ENCODE results near the gene RFFL.

Gene RFFL

GRCh38 chr17:35010093-35010492 lies 53.4 kb downstream of the RFFL start:
- no peaks in the 10 kb centered on the region for H3K27me3 ChIP-seq (ENCODE audit: control insufficient read depth, insufficient read depth, low read length)
- no peaks in the 10 kb centered on the region for H3K36me3 ChIP-seq (ENCODE audit: control insufficient read depth, insufficient read depth, low read length)
- no peak for TF ChIP-seq CTCF (IDR thresholded peaks at IDR 0.05)
- no peak overlapping the region for H3K27ac ChIP-seq
- no peaks in the 10 kb centered on the region for H3K9me3 ChIP-seq (ENCODE audit: control insufficient read depth, low read length)
- H3K9ac ChIP-seq: no peak overlapping the region
- no peak overlapping the region for H2AFZ ChIP-seq
- no peaks in the 10 kb centered on the region for H3K4me1 ChIP-seq
- H3K79me2 ChIP-seq: no peaks in the 10 kb centered on the region
- no peak overlapping the region for H3K4me2 ChIP-seq (ENCODE audit: low read length)
- no peak overlapping the region for H3K4me3 ChIP-seq (ENCODE audit: low read depth, low read length)

DNA sequence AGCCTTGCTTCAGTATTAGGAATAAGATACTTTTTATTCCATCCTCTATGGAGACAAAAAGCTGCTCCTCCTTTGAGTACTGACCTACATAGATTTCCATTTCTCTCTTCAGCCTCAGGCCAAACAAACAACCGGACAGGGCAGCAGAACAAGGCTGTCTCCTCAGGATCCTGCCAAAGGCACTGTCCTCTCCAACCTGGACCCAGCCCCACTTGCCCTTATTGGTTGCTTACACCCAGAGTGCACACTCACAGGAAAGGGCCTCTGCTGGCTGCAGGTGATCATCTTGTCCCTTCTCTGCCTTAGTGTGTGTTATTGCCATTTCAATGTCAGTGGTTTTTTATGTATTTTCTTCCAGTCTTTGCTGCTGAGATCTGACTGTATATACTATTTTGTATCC lies 56.5 kb downstream of the RFFL start:
- no peaks in the 10 kb centered on the region for H3K36me3 ChIP-seq (ENCODE audit: control insufficient read depth, insufficient read depth, low read length)
- no peak overlapping the region for H2AFZ ChIP-seq
- TF ChIP-seq CTCF (IDR thresholded peaks at IDR 0.05): no peak
- no peak overlapping the region for H3K4me3 ChIP-seq (ENCODE audit: low read depth, low read length)
- H3K27me3 ChIP-seq (ENCODE audit: control insufficient read depth, insufficient read depth, low read length): no peaks in the 10 kb centered on the region
- H3K27ac ChIP-seq: no peak overlapping the region
- no peaks in the 10 kb centered on the region for H3K9me3 ChIP-seq (ENCODE audit: control insufficient read depth, low read length)
- no peak overlapping the region for H3K9ac ChIP-seq
- H3K79me2 ChIP-seq: no peaks in the 10 kb centered on the region
- no peak overlapping the region for H3K4me2 ChIP-seq (ENCODE audit: low read length)
- H3K4me1 ChIP-seq: no peaks in the 10 kb centered on the region

DNA sequence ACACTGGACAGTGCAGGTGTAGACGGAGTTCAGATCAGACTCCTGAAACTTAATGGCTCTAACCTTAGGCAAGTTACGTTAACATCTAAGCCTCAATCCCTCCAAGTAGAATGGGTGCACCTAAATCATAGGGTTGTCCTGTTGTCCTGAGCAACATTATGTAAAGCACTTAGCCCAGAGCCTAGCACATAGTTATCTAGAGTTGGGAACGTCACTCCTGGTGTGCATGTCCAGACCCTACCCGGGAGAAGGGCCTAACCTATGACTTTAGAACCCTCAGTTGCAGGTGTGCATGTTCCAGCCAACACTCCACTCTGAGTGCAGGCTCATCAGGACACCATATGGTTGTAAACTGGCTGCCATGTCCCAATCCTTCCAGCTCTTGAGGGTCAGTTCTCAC lies 57.2 kb downstream of the RFFL start:
- no peaks in the 10 kb centered on the region for H3K36me3 ChIP-seq (ENCODE audit: control insufficient read depth, insufficient read depth, low read length)
- no peaks in the 10 kb centered on the region for H3K79me2 ChIP-seq
- H3K4me1 ChIP-seq: peaks cover 6% of the 10 kb centered on the region
- H3K9me3 ChIP-seq (ENCODE audit: control insufficient read depth, low read length): no peaks in the 10 kb centered on the region
- no peak overlapping the region for H2AFZ ChIP-seq
- H3K9ac ChIP-seq: no peak overlapping the region
- no peak overlapping the region for H3K4me2 ChIP-seq (ENCODE audit: low read length)
- H3K27me3 ChIP-seq (ENCODE audit: control insufficient read depth, insufficient read depth, low read length): no peaks in the 10 kb centered on the region
- H3K4me3 ChIP-seq (ENCODE audit: low read depth, low read length): no peak overlapping the region
- TF ChIP-seq CTCF (IDR thresholded peaks at IDR 0.05): no peak
- no peak overlapping the region for H3K27ac ChIP-seq

- no peak overlapping the region for H3K27ac ChIP-seq
- H3K27me3 ChIP-seq (ENCODE audit: control insufficient read depth, insufficient read depth, low read length): no peaks in the 10 kb centered on the region
- no peaks in the 10 kb centered on the region for H3K79me2 ChIP-seq
- no peaks in the 10 kb centered on the region for H3K9me3 ChIP-seq (ENCODE audit: control insufficient read depth, low read length)
- no peaks in the 10 kb centered on the region for H3K36me3 ChIP-seq (ENCODE audit: control insufficient read depth, insufficient read depth, low read length)
- TF ChIP-seq CTCF (IDR thresholded peaks at IDR 0.05): no peak
- H3K4me2 ChIP-seq (ENCODE audit: low read length): no peak overlapping the region
- H2AFZ ChIP-seq: no peak overlapping the region
- peaks cover 6% of the 10 kb centered on the region for H3K4me1 ChIP-seq
- H3K9ac ChIP-seq: no peak overlapping the region
- no peak overlapping the region for H3K4me3 ChIP-seq (ENCODE audit: low read depth, low read length)
Measured at GRCh38 chr17:35003778-35004177, 59.7 kb downstream of the RFFL start.

GRCh38 chr17:35002876-35003551 lies 60.5 kb downstream of the RFFL start:
- H2AFZ ChIP-seq: no peak overlapping the region
- peaks cover 7% of the 10 kb centered on the region for H3K4me1 ChIP-seq
- TF ChIP-seq CTCF (IDR thresholded peaks at IDR 0.05): no peak
- no peak overlapping the region for H3K27ac ChIP-seq
- no peaks in the 10 kb centered on the region for H3K36me3 ChIP-seq (ENCODE audit: control insufficient read depth, insufficient read depth, low read length)
- no peaks in the 10 kb centered on the region for H3K9me3 ChIP-seq (ENCODE audit: control insufficient read depth, low read length)
- H3K79me2 ChIP-seq: no peaks in the 10 kb centered on the region
- H3K4me2 ChIP-seq (ENCODE audit: low read length): no peak overlapping the region
- H3K4me3 ChIP-seq (ENCODE audit: low read depth, low read length): no peak overlapping the region
- no peak overlapping the region for H3K9ac ChIP-seq
- H3K27me3 ChIP-seq (ENCODE audit: control insufficient read depth, insufficient read depth, low read length): no peaks in the 10 kb centered on the region

Data from parathyroid adenoma (tissue), 2 donors.